Suprapubic skin (tissue), 3 donors: ENCODE measurements around the gene CMBL.

Source experiments
- CTCF ChIP-seq, 2 donors: fragments of 200-600 bp in 1 of 2; fragments of 450-650 bp in 1 of 2; sonication (generic) in 1 of 2; IDR thresholded peaks; one replicate each; pipeline ENCODE4 v1.5.1; 2016 to 2019; ENCODE audit warnings: antibody characterized with exemption in 2 of 2, mild to moderate bottlenecking in 1 of 2, moderate library complexity in 1 of 2
- POLR2AphosphoS5 ChIP-seq, 3 donors: sonication (generic); formaldehyde crosslinking; IDR thresholded peaks; one replicate each; pipeline ENCODE4 v1.6.1; 2017; ENCODE audit warnings: antibody characterized with exemption in 3 of 3

GRCh38 chr5:10301266-10301665 lies 6.4 kb downstream of the CMBL start:
- TF ChIP-seq CTCF (IDR thresholded peaks at IDR 0.05) (no peak), POLR2AphosphoS5 (IDR thresholded peaks at IDR 0.05) (no peak)
